ENCODE results near the gene INTS7. TPM values are rescaled to one million over a fixed set of nuclear protein-coding genes. Genes with fewer than 3 reads are reported as not detected.

INTS7 gene
- total RNA-seq, 5 donors from 2014 or later (not counting 1 experiment from before 2014, with no cell fraction given) = 8.5 to 12.2 (median 8.8) TPM

- Histone ChIP-seq H3K27me3 (replicated peaks in 1 of 2; ENCODE audit: control insufficient read depth in 2 of 2, extremely low read depth in 1 of 2, insufficient read depth in 2 of 2, low read length in 1 of 2) (peaks cover 0 to 4% of the 10 kb centered on the region in 2 experiments), H3K27ac (ENCODE audit: low read length) (no peak overlapping the region), H3K9me3 (no peaks in the 10 kb centered on the region), H3K4me1 (ENCODE audit: control insufficient read depth in 1 of 2, extremely low read depth in 1 of 2, insufficient read depth in 2 of 2, low read length in 2 of 2) (no peaks in the 10 kb centered on the region), H3K36me3 (ENCODE audit: control insufficient read depth in 2 of 2, extremely low read depth in 1 of 2, insufficient read depth in 1 of 2, low read length in 1 of 2) (no peaks in the 10 kb centered on the region), H3K4me3 (ENCODE audit: control insufficient read depth in 1 of 2, extremely low read depth in 1 of 2, low read length in 1 of 2) (no peak overlapping the region)
- no peak overlapping the region for H3K4me3 Mint-ChIP-seq
- H3K27me3 Mint-ChIP-seq = no peaks in the 10 kb centered on the region
- ChIA-PET POLR2A (interaction anchor here in 1 of 2 donors (1.0 kb wide), 1 partner anchor 205 kb away, joined by 3 read pairs; no protein-coding TSS in a partner anchor), CTCF (no interaction called here)
- WGBS (ENCODE audit: insufficient coverage) = 100% methylated on average over 1 of the region's 2 CpGs
- H3K4me1 Mint-ChIP-seq = no peaks in the 10 kb centered on the region
- DNase-seq = no peak
- H3K27ac Mint-ChIP-seq = no peak overlapping the region
- H3K36me3 Mint-ChIP-seq = no peaks in the 10 kb centered on the region
- peaks cover 0 to 4% (median 0%) of the 10 kb centered on the region in 3 donors for H3K9me3 Mint-ChIP-seq
- no peak for ATAC-seq (replicated peaks in 1 of 4)
Measured at GRCh38 chr1:211903490-211904245, 131.7 kb downstream of the INTS7 start.

- Histone ChIP-seq H3K9me3 (no peaks in the 10 kb centered on the region), H3K27ac (ENCODE audit: low read length) (no peak overlapping the region), H3K4me3 (ENCODE audit: control insufficient read depth in 1 of 2, extremely low read depth in 1 of 2, low read length in 1 of 2) (no peak overlapping the region), H3K36me3 (ENCODE audit: control insufficient read depth in 2 of 2, extremely low read depth in 1 of 2, insufficient read depth in 1 of 2, low read length in 1 of 2) (no peaks in the 10 kb centered on the region), H3K27me3 (replicated peaks in 1 of 2; ENCODE audit: control insufficient read depth in 2 of 2, extremely low read depth in 1 of 2, insufficient read depth in 2 of 2, low read length in 1 of 2) (peaks cover 0 to 4% of the 10 kb centered on the region in 2 experiments), H3K4me1 (ENCODE audit: control insufficient read depth in 1 of 2, extremely low read depth in 1 of 2, insufficient read depth in 2 of 2, low read length in 2 of 2) (no peaks in the 10 kb centered on the region)
- peaks cover 0 to 4% (median 0%) of the 10 kb centered on the region in 3 donors for H3K9me3 Mint-ChIP-seq
- 91% methylated on average over 4 of the region's 4 CpGs for WGBS (ENCODE audit: insufficient coverage)
- H3K4me1 Mint-ChIP-seq = no peaks in the 10 kb centered on the region
- no peak overlapping the region for H3K27ac Mint-ChIP-seq
- ChIA-PET CTCF (no interaction called here), POLR2A (no interaction called here)
- H3K27me3 Mint-ChIP-seq = no peaks in the 10 kb centered on the region
- H3K36me3 Mint-ChIP-seq = no peaks in the 10 kb centered on the region
- DNase-seq (no peak), ATAC-seq (replicated peaks in 1 of 4) (no peak)
- H3K4me3 Mint-ChIP-seq = no peak overlapping the region
Measured at GRCh38 chr1:211902624-211903291, 132.6 kb downstream of the INTS7 start.

- no peak for DNase-seq
- CTCF ChIA-PET = no interaction called here
Measured at GRCh38 chr1:211901945-211902344, 133.4 kb downstream of the INTS7 start.

GRCh38 chr1:211900441-211900840 lies 134.9 kb downstream of the INTS7 start:
- ATAC-seq (replicated peaks in 1 of 4) (no peak), DNase-seq (no peak)
- ChIA-PET POLR2A (no interaction called here), CTCF (no interaction called here)
- H3K4me3 ChIP-seq (ENCODE audit: control insufficient read depth in 1 of 2, extremely low read depth in 1 of 2, low read length in 1 of 2) = no peak overlapping the region
- Mint-ChIP-seq H3K27me3 (no peaks in the 10 kb centered on the region), H3K9me3 (peaks cover 0 to 4% (median 0%) of the 10 kb centered on the region in 3 donors), H3K36me3 (no peaks in the 10 kb centered on the region), H3K27ac (no peak overlapping the region), H3K4me3 (no peak overlapping the region), H3K4me1 (no peaks in the 10 kb centered on the region)
- WGBS (ENCODE audit: insufficient coverage) = 80% methylated on average over 1 of the region's 2 CpGs
- no peaks in the 10 kb centered on the region for H3K4me1 ChIP-seq (ENCODE audit: control insufficient read depth in 1 of 2, extremely low read depth in 1 of 2, insufficient read depth in 2 of 2, low read length in 2 of 2)
- no peaks in the 10 kb centered on the region for H3K9me3 ChIP-seq
- peaks cover 0 to 4% of the 10 kb centered on the region in 2 experiments for H3K27me3 ChIP-seq (replicated peaks in 1 of 2; ENCODE audit: control insufficient read depth in 2 of 2, extremely low read depth in 1 of 2, insufficient read depth in 2 of 2, low read length in 1 of 2)
- H3K27ac ChIP-seq (ENCODE audit: low read length) = no peak overlapping the region
- H3K36me3 ChIP-seq (ENCODE audit: control insufficient read depth in 2 of 2, extremely low read depth in 1 of 2, insufficient read depth in 1 of 2, low read length in 1 of 2) = no peaks in the 10 kb centered on the region

More at GRCh38 chr1:211901945-211902344, 133.4 kb downstream of the INTS7 start:
- Histone ChIP-seq H3K36me3 (ENCODE audit: control insufficient read depth in 2 of 2, extremely low read depth in 1 of 2, insufficient read depth in 1 of 2, low read length in 1 of 2) (no peaks in the 10 kb centered on the region), H3K27me3 (replicated peaks in 1 of 2; ENCODE audit: control insufficient read depth in 2 of 2, extremely low read depth in 1 of 2, insufficient read depth in 2 of 2, low read length in 1 of 2) (peaks cover 0 to 4% of the 10 kb centered on the region in 2 experiments), H3K4me3 (ENCODE audit: control insufficient read depth in 1 of 2, extremely low read depth in 1 of 2, low read length in 1 of 2) (no peak overlapping the region), H3K9me3 (no peaks in the 10 kb centered on the region), H3K27ac (ENCODE audit: low read length) (no peak overlapping the region), H3K4me1 (ENCODE audit: control insufficient read depth in 1 of 2, extremely low read depth in 1 of 2, insufficient read depth in 2 of 2, low read length in 2 of 2) (no peaks in the 10 kb centered on the region)
- no peaks in the 10 kb centered on the region for H3K27me3 Mint-ChIP-seq
- POLR2A ChIA-PET = interaction anchor here in 1 of 2 donors (0.6 kb wide), 1 partner anchor 38 kb away, joined by 5 read pairs; no protein-coding TSS in a partner anchor
- peaks cover 0 to 4% (median 0%) of the 10 kb centered on the region in 3 donors for H3K9me3 Mint-ChIP-seq
- WGBS (ENCODE audit: insufficient coverage) = 100% methylated on average over 1 of the region's 2 CpGs
- ATAC-seq (replicated peaks in 1 of 4) = no peak
- H3K27ac Mint-ChIP-seq = no peak overlapping the region
- no peaks in the 10 kb centered on the region for H3K4me1 Mint-ChIP-seq
- H3K4me3 Mint-ChIP-seq = no peak overlapping the region
- no peaks in the 10 kb centered on the region for H3K36me3 Mint-ChIP-seq

GRCh38 chr1:211896958-211897357 lies 138.4 kb downstream of the INTS7 start:
- Mint-ChIP-seq H3K9me3 (no peaks in the 10 kb centered on the region), H3K36me3 (no peaks in the 10 kb centered on the region), H3K4me1 (no peaks in the 10 kb centered on the region), H3K4me3 (no peak overlapping the region), H3K27ac (no peak overlapping the region), H3K27me3 (no peaks in the 10 kb centered on the region)
- ATAC-seq (replicated peaks in 1 of 4) (no peak), DNase-seq (no peak)
- no peaks in the 10 kb centered on the region for H3K27me3 ChIP-seq (replicated peaks in 1 of 2; ENCODE audit: control insufficient read depth in 2 of 2, extremely low read depth in 1 of 2, insufficient read depth in 2 of 2, low read length in 1 of 2)
- no peaks in the 10 kb centered on the region for H3K9me3 ChIP-seq
- H3K36me3 ChIP-seq (ENCODE audit: control insufficient read depth in 2 of 2, extremely low read depth in 1 of 2, insufficient read depth in 1 of 2, low read length in 1 of 2) = no peaks in the 10 kb centered on the region
- CTCF ChIA-PET = no interaction called here
- no peak overlapping the region for H3K27ac ChIP-seq (ENCODE audit: low read length)
- 88% methylated on average over 6 of the region's 9 CpGs for WGBS (ENCODE audit: insufficient coverage)
- no peaks in the 10 kb centered on the region for H3K4me1 ChIP-seq (ENCODE audit: control insufficient read depth in 1 of 2, extremely low read depth in 1 of 2, insufficient read depth in 2 of 2, low read length in 2 of 2)
- POLR2A ChIA-PET = no interaction called here
- H3K4me3 ChIP-seq (ENCODE audit: control insufficient read depth in 1 of 2, extremely low read depth in 1 of 2, low read length in 1 of 2) = no peak overlapping the region

- Histone ChIP-seq H3K4me3 (ENCODE audit: control insufficient read depth in 1 of 2, extremely low read depth in 1 of 2, low read length in 1 of 2) (no peak overlapping the region), H3K9me3 (no peaks in the 10 kb centered on the region), H3K4me1 (ENCODE audit: control insufficient read depth in 1 of 2, extremely low read depth in 1 of 2, insufficient read depth in 2 of 2, low read length in 2 of 2) (no peaks in the 10 kb centered on the region), H3K27me3 (replicated peaks in 1 of 2; ENCODE audit: control insufficient read depth in 2 of 2, extremely low read depth in 1 of 2, insufficient read depth in 2 of 2, low read length in 1 of 2) (no peaks in the 10 kb centered on the region), H3K27ac (ENCODE audit: low read length) (no peak overlapping the region), H3K36me3 (ENCODE audit: control insufficient read depth in 2 of 2, extremely low read depth in 1 of 2, insufficient read depth in 1 of 2, low read length in 1 of 2) (no peaks in the 10 kb centered on the region)
- Mint-ChIP-seq H3K36me3 (no peaks in the 10 kb centered on the region), H3K9me3 (no peaks in the 10 kb centered on the region), H3K27me3 (no peaks in the 10 kb centered on the region), H3K4me3 (no peak overlapping the region), H3K4me1 (no peaks in the 10 kb centered on the region), H3K27ac (no peak overlapping the region)
- DNase-seq (no peak), ATAC-seq (replicated peaks in 1 of 4) (no peak)
- ChIA-PET POLR2A (no interaction called here), CTCF (no interaction called here)
- WGBS (ENCODE audit: insufficient coverage) = 89% methylated on average over 1 of the region's 3 CpGs
Measured at GRCh38 chr1:211895126-211895759, 140.1 kb downstream of the INTS7 start.
